Midbrain (tissue), 1 donor: ENCODE data around the gene NEURL4.

Experiments used
- DNase-seq: peaks from one replicate; lab custom pipeline; 2025; lab: John Stamatoyannopoulos, UW

NEURL4 gene

GRCh38 chr17:7279448-7279847, 49.7 kb downstream of the NEURL4 start:
- no peak for DNase-seq

- DNase-seq: no peak
These were observed 62.4 kb downstream of the NEURL4 start for GRCh38 chr17:7266784-7267183.
